ENCODE measurements around the gene TMEM131L. TPM values are rescaled to one million over a fixed set of nuclear protein-coding genes. Genes with fewer than 3 reads are reported as not detected.

TMEM131L gene
- total RNA-seq, 1 donor from 2014 or later: 29.8 TPM

- no peak for DNase-seq (ENCODE audit: low spot score)
- Mint-ChIP-seq H3K27ac (ENCODE audit: unreplicated experiment) (no peak overlapping the region), H3K27me3 (ENCODE audit: unreplicated experiment) (no peaks in the 10 kb centered on the region), H3K9me3 (ENCODE audit: unreplicated experiment) (no peaks in the 10 kb centered on the region), H3K36me3 (ENCODE audit: low read depth, unreplicated experiment) (no peaks in the 10 kb centered on the region), H3K4me3 (ENCODE audit: unreplicated experiment) (no peak overlapping the region), H3K4me1 (ENCODE audit: unreplicated experiment) (no peaks in the 10 kb centered on the region)
- no peak for TF ChIP-seq CTCF (IDR thresholded peaks at IDR 0.05; ENCODE audit: unreplicated experiment)
These were observed 47.1 kb upstream of the TMEM131L start for GRCh38 chr4:153419029-153419428.

DNA sequence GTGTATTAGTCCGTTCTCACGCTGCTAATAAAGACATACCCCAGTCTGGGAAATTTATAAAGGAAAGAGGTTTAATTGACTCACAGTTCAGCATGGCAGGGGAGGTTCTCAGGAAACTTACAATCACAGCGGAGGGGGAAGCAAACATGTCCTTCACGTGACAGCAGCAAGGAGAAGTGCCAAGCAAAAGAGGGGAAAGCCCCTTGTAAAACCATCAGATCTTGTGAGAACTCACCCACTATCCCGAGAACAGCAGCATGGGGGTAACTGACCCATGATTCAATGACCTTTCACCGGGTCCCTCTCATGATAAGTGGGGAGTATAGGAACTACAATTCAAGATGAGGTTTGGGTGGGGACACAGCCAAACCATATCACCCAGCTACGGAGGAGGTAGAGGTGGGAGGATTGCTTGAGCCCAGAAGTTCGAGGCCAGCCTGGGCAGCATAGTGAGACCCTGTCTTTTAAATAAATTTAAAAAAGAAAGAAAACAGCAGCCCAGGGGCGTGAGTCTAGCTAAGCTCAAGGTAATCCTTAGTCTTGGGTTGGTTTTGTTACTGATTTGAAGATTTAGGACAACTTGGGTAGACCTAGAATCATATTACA, 46.4 kb upstream of the TMEM131L start:
- H3K4me3 Mint-ChIP-seq (ENCODE audit: unreplicated experiment): no peak overlapping the region
- no peak overlapping the region for H3K27ac Mint-ChIP-seq (ENCODE audit: unreplicated experiment)
- H3K27me3 Mint-ChIP-seq (ENCODE audit: unreplicated experiment): no peaks in the 10 kb centered on the region
- no peak for TF ChIP-seq CTCF (IDR thresholded peaks at IDR 0.05; ENCODE audit: unreplicated experiment)
- no peaks in the 10 kb centered on the region for H3K4me1 Mint-ChIP-seq (ENCODE audit: unreplicated experiment)
- no peaks in the 10 kb centered on the region for H3K36me3 Mint-ChIP-seq (ENCODE audit: low read depth, unreplicated experiment)
- DNase-seq (ENCODE audit: low spot score): no peak
- no peaks in the 10 kb centered on the region for H3K9me3 Mint-ChIP-seq (ENCODE audit: unreplicated experiment)

GRCh38 chr4:153420361-153420760, 45.8 kb upstream of the TMEM131L start:
- Mint-ChIP-seq H3K36me3 (ENCODE audit: low read depth, unreplicated experiment) (no peaks in the 10 kb centered on the region), H3K4me3 (ENCODE audit: unreplicated experiment) (no peak overlapping the region), H3K4me1 (ENCODE audit: unreplicated experiment) (no peaks in the 10 kb centered on the region), H3K9me3 (ENCODE audit: unreplicated experiment) (no peaks in the 10 kb centered on the region), H3K27me3 (ENCODE audit: unreplicated experiment) (no peaks in the 10 kb centered on the region), H3K27ac (ENCODE audit: unreplicated experiment) (no peak overlapping the region)
- no peak for TF ChIP-seq CTCF (IDR thresholded peaks at IDR 0.05; ENCODE audit: unreplicated experiment)
- no peak for DNase-seq (ENCODE audit: low spot score)

GRCh38 chr4:153421941-153422340, 44.2 kb upstream of the TMEM131L start:
- TF ChIP-seq CTCF (IDR thresholded peaks at IDR 0.05; ENCODE audit: unreplicated experiment): no peak
- Mint-ChIP-seq H3K27me3 (ENCODE audit: unreplicated experiment) (no peaks in the 10 kb centered on the region), H3K36me3 (ENCODE audit: low read depth, unreplicated experiment) (no peaks in the 10 kb centered on the region), H3K9me3 (ENCODE audit: unreplicated experiment) (no peaks in the 10 kb centered on the region), H3K4me1 (ENCODE audit: unreplicated experiment) (no peaks in the 10 kb centered on the region), H3K27ac (ENCODE audit: unreplicated experiment) (no peak overlapping the region), H3K4me3 (ENCODE audit: unreplicated experiment) (no peak overlapping the region)
- DNase-seq (ENCODE audit: low spot score): no peak

DNA sequence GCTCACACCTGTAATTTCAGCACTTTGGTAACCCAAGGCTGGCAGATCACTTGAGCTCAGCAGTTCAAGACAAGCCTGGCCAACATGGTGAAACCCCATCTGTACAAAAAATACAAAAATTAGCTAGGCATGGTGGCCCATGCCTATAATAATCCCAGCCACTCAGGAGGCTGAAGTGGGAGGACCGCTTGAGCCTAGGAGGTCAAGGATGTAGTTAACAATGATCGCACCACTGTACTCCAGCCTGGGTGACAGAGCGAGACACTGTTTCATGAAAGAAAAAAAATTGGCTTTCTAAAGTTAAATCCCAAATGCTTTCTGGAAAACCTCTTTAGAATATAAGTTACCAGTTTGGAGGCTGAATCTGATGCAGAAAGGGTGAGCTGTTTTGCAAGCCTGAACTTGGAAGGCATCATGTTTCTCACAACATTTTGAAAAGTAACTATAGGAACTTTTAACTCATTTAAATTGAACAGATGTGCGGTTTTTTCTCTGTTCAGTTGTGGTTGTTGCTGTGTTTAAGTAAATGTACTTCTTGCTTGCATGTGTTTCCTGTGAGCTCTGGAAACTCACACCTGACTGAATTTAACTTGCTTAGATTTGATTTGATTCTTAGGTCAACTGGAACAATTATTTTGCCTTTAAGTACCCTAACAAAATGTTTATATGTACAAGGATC, 39.8 kb upstream of the TMEM131L start:
- no peaks in the 10 kb centered on the region for H3K4me1 Mint-ChIP-seq (ENCODE audit: unreplicated experiment)
- no peaks in the 10 kb centered on the region for H3K9me3 Mint-ChIP-seq (ENCODE audit: unreplicated experiment)
- H3K36me3 Mint-ChIP-seq (ENCODE audit: low read depth, unreplicated experiment): no peaks in the 10 kb centered on the region
- DNase-seq (ENCODE audit: low spot score): no peak
- no peak for TF ChIP-seq CTCF (IDR thresholded peaks at IDR 0.05; ENCODE audit: unreplicated experiment)
- H3K4me3 Mint-ChIP-seq (ENCODE audit: unreplicated experiment): no peak overlapping the region
- H3K27me3 Mint-ChIP-seq (ENCODE audit: unreplicated experiment): no peaks in the 10 kb centered on the region
- H3K27ac Mint-ChIP-seq (ENCODE audit: unreplicated experiment): no peak overlapping the region

Measured in endothelial cell (in vitro differentiated cells).